ENCODE results near the gene TIMP3. TPM values are rescaled to one million over a fixed set of nuclear protein-coding genes. Genes with fewer than 3 reads are reported as not detected.

The TIMP3 gene
- polyA plus RNA-seq, 6 donors from 2014 or later: 0.10 to 0.86 (median 0.35) TPM; not detected in 1

GRCh38 chr22:32805361-32805881 lies 3.9 kb downstream of the TIMP3 start:
- Mint-ChIP-seq H3K27me3 (peaks cover 55 to 75% (median 63%) of the 10 kb centered on the region in 3 donors), H3K36me3 (peaks cover 5 to 9% of the 10 kb centered on the region in 2 donors), H3K27ac (no peak overlapping the region), H3K4me1 (peaks cover 14 to 28% (median 14%) of the 10 kb centered on the region in 3 donors), H3K4me3 (no peak overlapping the region), H3K9me3 (no peaks in the 10 kb centered on the region)
- no peak for ATAC-seq (ENCODE audit: low read depth in 2 of 2)
- DNase-seq: no peak

- Mint-ChIP-seq H3K4me3 (no peak overlapping the region), H3K4me1 (peaks cover 8 to 24% (median 14%) of the 10 kb centered on the region in 3 donors), H3K9me3 (no peaks in the 10 kb centered on the region), H3K27me3 (peaks cover 55 to 75% (median 63%) of the 10 kb centered on the region in 3 donors), H3K27ac (no peak overlapping the region), H3K36me3 (peaks cover 5 to 9% of the 10 kb centered on the region in 2 donors)
- no peak for DNase-seq
- ATAC-seq (ENCODE audit: low read depth in 2 of 2): no peak
Measured at GRCh38 chr22:32806296-32806695, 4.8 kb downstream of the TIMP3 start.

GRCh38 chr22:32808038-32808445 lies 6.5 kb downstream of the TIMP3 start:
- no peak for DNase-seq
- H3K27ac Mint-ChIP-seq: no peak overlapping the region
- H3K4me3 Mint-ChIP-seq: no peak overlapping the region
- H3K9me3 Mint-ChIP-seq: no peaks in the 10 kb centered on the region
- H3K36me3 Mint-ChIP-seq: peaks cover 3 to 5% of the 10 kb centered on the region in 2 donors
- H3K4me1 Mint-ChIP-seq: peaks cover under 1 to 14% (median 3%) of the 10 kb centered on the region in 3 donors
- peaks cover 52 to 69% (median 59%) of the 10 kb centered on the region in 3 donors for H3K27me3 Mint-ChIP-seq
- no peak for ATAC-seq (ENCODE audit: low read depth in 2 of 2)

- DNase-seq (no peak), ATAC-seq (ENCODE audit: low read depth in 2 of 2) (no peak)
- Mint-ChIP-seq H3K36me3 (no peaks in the 10 kb centered on the region), H3K4me3 (no peak overlapping the region), H3K27me3 (peaks cover 36 to 55% (median 49%) of the 10 kb centered on the region in 3 donors), H3K9me3 (no peaks in the 10 kb centered on the region), H3K27ac (no peak overlapping the region), H3K4me1 (peaks cover 0 to 5% (median 0%) of the 10 kb centered on the region in 3 donors)
Measured at GRCh38 chr22:32809786-32810554, 8.5 kb downstream of the TIMP3 start.

- DNase-seq (no peak), ATAC-seq (ENCODE audit: low read depth in 2 of 2) (no peak)
- Mint-ChIP-seq H3K4me3 (no peak overlapping the region), H3K9me3 (no peaks in the 10 kb centered on the region), H3K36me3 (no peaks in the 10 kb centered on the region), H3K27ac (peak overlapping the region in 1 of 6 donors; percentile 49), H3K27me3 (peaks cover 34 to 49% (median 42%) of the 10 kb centered on the region in 3 donors), H3K4me1 (peaks cover 0 to 5% (median 0%) of the 10 kb centered on the region in 3 donors)
Measured at GRCh38 chr22:32810555-32811133, 9.1 kb downstream of the TIMP3 start.

GRCh38 chr22:32811788-32812545 lies 10.5 kb downstream of the TIMP3 start:
- H3K4me1 Mint-ChIP-seq: peaks cover 0 to 5% (median 0%) of the 10 kb centered on the region in 3 donors
- no peak overlapping the region for H3K4me3 Mint-ChIP-seq
- peaks cover 0 to 2% (median 0%) of the 10 kb centered on the region in 7 donors for H3K9me3 Mint-ChIP-seq
- H3K27me3 Mint-ChIP-seq: peaks cover 27 to 41% (median 37%) of the 10 kb centered on the region in 3 donors
- ATAC-seq (ENCODE audit: low read depth in 2 of 2) (no peak), DNase-seq (no peak)
- H3K27ac Mint-ChIP-seq: no peak overlapping the region
- H3K36me3 Mint-ChIP-seq: no peaks in the 10 kb centered on the region

- ATAC-seq (ENCODE audit: low read depth in 2 of 2): no peak
- Mint-ChIP-seq H3K4me1 (peaks cover 0 to 5% (median 0%) of the 10 kb centered on the region in 3 donors), H3K9me3 (peaks cover 0 to 2% (median 0%) of the 10 kb centered on the region in 7 donors), H3K27ac (no peak overlapping the region), H3K27me3 (peaks cover 22 to 25% (median 25%) of the 10 kb centered on the region in 3 donors), H3K36me3 (peaks cover 0 to 9% of the 10 kb centered on the region in 2 donors), H3K4me3 (no peak overlapping the region)
- DNase-seq: no peak
Measured at GRCh38 chr22:32814285-32814860, 12.9 kb downstream of the TIMP3 start.

GRCh38 chr22:32815059-32815458 lies 13.6 kb downstream of the TIMP3 start:
- Mint-ChIP-seq H3K27ac (no peak overlapping the region), H3K4me3 (no peak overlapping the region), H3K9me3 (peaks cover 0 to 2% (median 0%) of the 10 kb centered on the region in 7 donors), H3K27me3 (peaks cover 18 to 23% (median 22%) of the 10 kb centered on the region in 3 donors), H3K36me3 (peaks cover 0 to 9% of the 10 kb centered on the region in 2 donors), H3K4me1 (peaks cover 0 to 5% (median 0%) of the 10 kb centered on the region in 3 donors)
- DNase-seq (no peak), ATAC-seq (ENCODE audit: low read depth in 2 of 2) (no peak)

- H3K27me3 Mint-ChIP-seq: peaks cover 15 to 20% (median 17%) of the 10 kb centered on the region in 3 donors
- ATAC-seq (ENCODE audit: low read depth in 2 of 2) (no peak), DNase-seq (no peak)
- no peak overlapping the region for H3K4me3 Mint-ChIP-seq
- H3K4me1 Mint-ChIP-seq: peaks cover 0 to 5% (median 0%) of the 10 kb centered on the region in 3 donors
- peaks cover 0 to 2% (median 0%) of the 10 kb centered on the region in 7 donors for H3K9me3 Mint-ChIP-seq
- H3K36me3 Mint-ChIP-seq: peaks cover 0 to 9% of the 10 kb centered on the region in 2 donors
- no peak overlapping the region for H3K27ac Mint-ChIP-seq
Measured at GRCh38 chr22:32815943-32816342, 14.4 kb downstream of the TIMP3 start.

- DNase-seq: no peak
- Mint-ChIP-seq H3K27ac (peak overlapping the region in 1 of 6 donors; percentile 61), H3K27me3 (peaks cover 4 to 13% (median 9%) of the 10 kb centered on the region in 3 donors), H3K4me3 (no peak overlapping the region), H3K36me3 (peaks cover 0 to 9% of the 10 kb centered on the region in 2 donors), H3K4me1 (peaks cover 0 to 6% (median 0%) of the 10 kb centered on the region in 3 donors), H3K9me3 (peaks cover 0 to 2% (median 0%) of the 10 kb centered on the region in 7 donors)
- ATAC-seq (ENCODE audit: low read depth in 2 of 2): no peak
Measured at GRCh38 chr22:32817137-32817730, 15.7 kb downstream of the TIMP3 start.

GRCh38 chr22:32818446-32819115 lies 17.1 kb downstream of the TIMP3 start:
- Mint-ChIP-seq H3K27ac (no peak overlapping the region), H3K4me3 (no peak overlapping the region), H3K4me1 (peaks cover 0 to 13% (median 4%) of the 10 kb centered on the region in 3 donors), H3K9me3 (peaks cover 0 to 2% (median 0%) of the 10 kb centered on the region in 7 donors), H3K27me3 (peaks cover 4 to 24% (median 12%) of the 10 kb centered on the region in 3 donors), H3K36me3 (peaks cover 0 to 9% of the 10 kb centered on the region in 2 donors)
- no peak for DNase-seq
- ATAC-seq (ENCODE audit: low read depth in 2 of 2): no peak

- Mint-ChIP-seq H3K36me3 (peaks cover 0 to 9% of the 10 kb centered on the region in 2 donors), H3K4me1 (peaks cover 0 to 8% (median 4%) of the 10 kb centered on the region in 3 donors), H3K27ac (no peak overlapping the region), H3K9me3 (peaks cover 0 to 2% (median 0%) of the 10 kb centered on the region in 7 donors), H3K4me3 (no peak overlapping the region), H3K27me3 (peaks cover 4 to 19% (median 7%) of the 10 kb centered on the region in 3 donors)
- DNase-seq: no peak
- no peak for ATAC-seq (ENCODE audit: low read depth in 2 of 2)
Measured at GRCh38 chr22:32819120-32819519, 17.6 kb downstream of the TIMP3 start.
